ENCODE results near the gene CMBL.

DNA sequence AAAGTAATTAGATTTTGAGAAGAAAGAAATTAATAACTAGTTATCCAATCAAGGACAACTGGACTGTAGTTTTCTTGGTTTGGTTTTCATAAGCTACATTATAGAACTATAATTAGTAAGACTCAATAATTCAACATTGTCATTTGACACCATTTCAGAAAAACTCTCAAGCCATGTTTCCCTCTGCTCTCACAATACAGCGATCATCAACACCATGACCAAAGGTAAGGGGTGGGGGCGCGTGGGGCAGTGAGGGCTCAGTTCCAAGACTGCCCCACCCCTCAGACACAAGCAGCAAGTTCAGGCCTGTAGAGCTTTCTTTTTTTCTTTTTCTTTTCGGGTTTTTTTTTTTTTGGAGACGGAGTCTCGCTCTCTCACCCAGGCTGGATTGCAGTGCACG, 6.4 kb downstream of the CMBL start:
- TF ChIP-seq, protein P1, sequence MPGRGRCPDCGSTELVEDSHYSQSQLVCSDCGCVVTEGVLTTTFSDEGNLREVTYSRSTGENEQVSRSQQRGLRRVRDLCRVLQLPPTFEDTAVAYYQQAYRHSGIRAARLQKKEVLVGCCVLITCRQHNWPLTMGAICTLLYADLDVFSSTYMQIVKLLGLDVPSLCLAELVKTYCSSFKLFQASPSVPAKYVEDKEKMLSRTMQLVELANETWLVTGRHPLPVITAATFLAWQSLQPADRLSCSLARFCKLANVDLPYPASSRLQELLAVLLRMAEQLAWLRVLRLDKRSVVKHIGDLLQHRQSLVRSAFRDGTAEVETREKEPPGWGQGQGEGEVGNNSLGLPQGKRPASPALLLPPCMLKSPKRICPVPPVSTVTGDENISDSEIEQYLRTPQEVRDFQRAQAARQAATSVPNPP (CRISPR knock-in tag; IDR thresholded peaks at IDR 0.05), result no peak
- TF ChIP-seq CHD2 (IDR thresholded peaks at IDR 0.05; ENCODE audit: low read depth, low read length) (no peak), HNF4G (IDR thresholded peaks at IDR 0.05; ENCODE audit: borderline replicate concordance, low read depth, low read length) (no peak), HNF4G (CRISPR knock-in tag; IDR thresholded peaks at IDR 0.05; ENCODE audit: borderline replicate concordance, low read depth) (no peak), CCAR2 (optimal IDR thresholded peaks at IDR 0.05; ENCODE audit: low read depth, low read length) (no peak), FOXK2 (IDR thresholded peaks at IDR 0.05) (no peak), HDAC2 (CRISPR knock-in tag; IDR thresholded peaks at IDR 0.05) (no peak), MEIS1 (CRISPR knock-in tag; IDR thresholded peaks at IDR 0.05; ENCODE audit: borderline replicate concordance) (no peak), ATF7 (IDR thresholded peaks at IDR 0.05) (no peak), ATF7 (CRISPR knock-in tag; IDR thresholded peaks at IDR 0.05) (no peak), TCF7 (IDR thresholded peaks at IDR 0.05; ENCODE audit: low read depth) (no peak)
- TF ChIP-seq, protein P2, sequence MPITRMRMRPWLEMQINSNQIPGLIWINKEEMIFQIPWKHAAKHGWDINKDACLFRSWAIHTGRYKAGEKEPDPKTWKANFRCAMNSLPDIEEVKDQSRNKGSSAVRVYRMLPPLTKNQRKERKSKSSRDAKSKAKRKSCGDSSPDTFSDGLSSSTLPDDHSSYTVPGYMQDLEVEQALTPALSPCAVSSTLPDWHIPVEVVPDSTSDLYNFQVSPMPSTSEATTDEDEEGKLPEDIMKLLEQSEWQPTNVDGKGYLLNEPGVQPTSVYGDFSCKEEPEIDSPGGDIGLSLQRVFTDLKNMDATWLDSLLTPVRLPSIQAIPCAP (CRISPR knock-in tag; IDR thresholded peaks at IDR 0.05; ENCODE audit: low read depth), result no peak
- TF ChIP-seq, protein P3, sequence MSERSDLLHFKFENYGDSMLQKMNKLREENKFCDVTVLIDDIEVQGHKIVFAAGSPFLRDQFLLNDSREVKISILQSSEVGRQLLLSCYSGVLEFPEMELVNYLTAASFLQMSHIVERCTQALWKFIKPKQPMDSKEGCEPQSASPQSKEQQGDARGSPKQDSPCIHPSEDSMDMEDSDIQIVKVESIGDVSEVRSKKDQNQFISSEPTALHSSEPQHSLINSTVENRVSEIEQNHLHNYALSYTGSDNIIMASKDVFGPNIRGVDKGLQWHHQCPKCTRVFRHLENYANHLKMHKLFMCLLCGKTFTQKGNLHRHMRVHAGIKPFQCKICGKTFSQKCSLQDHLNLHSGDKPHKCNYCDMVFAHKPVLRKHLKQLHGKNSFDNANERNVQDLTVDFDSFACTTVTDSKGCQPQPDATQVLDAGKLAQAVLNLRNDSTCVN (CRISPR knock-in tag; IDR thresholded peaks at IDR 0.05; ENCODE audit: borderline replicate concordance), result no peak
- TF ChIP-seq, protein P4, sequence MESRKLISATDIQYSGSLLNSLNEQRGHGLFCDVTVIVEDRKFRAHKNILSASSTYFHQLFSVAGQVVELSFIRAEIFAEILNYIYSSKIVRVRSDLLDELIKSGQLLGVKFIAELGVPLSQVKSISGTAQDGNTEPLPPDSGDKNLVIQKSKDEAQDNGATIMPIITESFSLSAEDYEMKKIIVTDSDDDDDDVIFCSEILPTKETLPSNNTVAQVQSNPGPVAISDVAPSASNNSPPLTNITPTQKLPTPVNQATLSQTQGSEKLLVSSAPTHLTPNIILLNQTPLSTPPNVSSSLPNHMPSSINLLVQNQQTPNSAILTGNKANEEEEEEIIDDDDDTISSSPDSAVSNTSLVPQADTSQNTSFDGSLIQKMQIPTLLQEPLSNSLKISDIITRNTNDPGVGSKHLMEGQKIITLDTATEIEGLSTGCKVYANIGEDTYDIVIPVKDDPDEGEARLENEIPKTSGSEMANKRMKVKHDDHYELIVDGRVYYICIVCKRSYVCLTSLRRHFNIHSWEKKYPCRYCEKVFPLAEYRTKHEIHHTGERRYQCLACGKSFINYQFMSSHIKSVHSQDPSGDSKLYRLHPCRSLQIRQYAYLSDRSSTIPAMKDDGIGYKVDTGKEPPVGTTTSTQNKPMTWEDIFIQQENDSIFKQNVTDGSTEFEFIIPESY (CRISPR knock-in tag; IDR thresholded peaks at IDR 0.05), result no peak
- TF ChIP-seq, protein P5, sequence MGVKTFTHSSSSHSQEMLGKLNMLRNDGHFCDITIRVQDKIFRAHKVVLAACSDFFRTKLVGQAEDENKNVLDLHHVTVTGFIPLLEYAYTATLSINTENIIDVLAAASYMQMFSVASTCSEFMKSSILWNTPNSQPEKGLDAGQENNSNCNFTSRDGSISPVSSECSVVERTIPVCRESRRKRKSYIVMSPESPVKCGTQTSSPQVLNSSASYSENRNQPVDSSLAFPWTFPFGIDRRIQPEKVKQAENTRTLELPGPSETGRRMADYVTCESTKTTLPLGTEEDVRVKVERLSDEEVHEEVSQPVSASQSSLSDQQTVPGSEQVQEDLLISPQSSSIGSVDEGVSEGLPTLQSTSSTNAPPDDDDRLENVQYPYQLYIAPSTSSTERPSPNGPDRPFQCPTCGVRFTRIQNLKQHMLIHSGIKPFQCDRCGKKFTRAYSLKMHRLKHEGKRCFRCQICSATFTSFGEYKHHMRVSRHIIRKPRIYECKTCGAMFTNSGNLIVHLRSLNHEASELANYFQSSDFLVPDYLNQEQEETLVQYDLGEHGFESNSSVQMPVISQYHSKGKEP (CRISPR knock-in tag; IDR thresholded peaks at IDR 0.05), result no peak

All from HepG2 (cell line).